ENCODE measurements around the gene POU6F2. TPM values are rescaled to one million over a fixed set of nuclear protein-coding genes. Genes with fewer than 3 reads are reported as not detected.

POU6F2 gene
- total and polyA plus RNA-seq, 5 donors from 2014 or later = not detected

GRCh38 chr7:39332142-39332541 lies 354.4 kb downstream of the POU6F2 start:
- Mint-ChIP-seq H3K27ac (no peak overlapping the region), H3K4me3 (no peak overlapping the region)

DNA sequence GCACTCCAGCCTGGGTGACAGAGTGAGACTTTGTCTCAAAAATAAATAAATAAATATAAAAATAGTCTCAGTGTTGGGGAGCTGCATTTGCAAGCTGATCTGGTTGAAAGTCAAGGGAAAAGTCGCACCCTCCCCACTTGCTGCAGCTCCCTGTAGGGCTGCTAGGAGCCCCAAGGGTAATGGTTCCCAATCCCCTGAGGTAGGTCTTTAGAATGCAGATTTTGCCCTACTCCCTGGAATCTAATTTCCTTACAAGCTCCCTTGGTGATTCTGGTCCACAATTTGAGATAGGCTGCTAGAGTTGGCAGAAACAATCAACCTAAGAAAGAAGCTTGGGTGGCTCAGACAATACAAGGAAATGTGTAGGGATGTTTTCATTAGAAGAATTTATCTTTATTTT lies 356.0 kb downstream of the POU6F2 start:
- H3K27ac ChIP-seq (ENCODE audit: insufficient read depth, low read length, poor library complexity, severe bottlenecking) = no peak overlapping the region
- H3K9me3 Mint-ChIP-seq = peaks cover 0 to 5% (median 0%) of the 10 kb centered on the region in 7 donors
- no peaks in the 10 kb centered on the region for H3K4me1 Mint-ChIP-seq
- no peaks in the 10 kb centered on the region for H3K27me3 ChIP-seq (ENCODE audit: control insufficient read depth, insufficient read depth, low read length)
- no peak overlapping the region for H3K4me3 ChIP-seq (ENCODE audit: low read depth, low read length)
- no peak overlapping the region for H3K27ac Mint-ChIP-seq
- H3K36me3 ChIP-seq (ENCODE audit: control insufficient read depth, insufficient read depth, low read length) = no peaks in the 10 kb centered on the region
- no peaks in the 10 kb centered on the region for H3K27me3 Mint-ChIP-seq
- H3K9me3 ChIP-seq (ENCODE audit: control insufficient read depth in 2 of 2, low read length in 2 of 2) = no peaks in the 10 kb centered on the region
- H3K4me3 Mint-ChIP-seq = no peak overlapping the region
- DNase-seq (no peak), ATAC-seq (ENCODE audit: low read depth in 2 of 2) (no peak)
- H3K4me1 ChIP-seq (ENCODE audit: control insufficient read depth, insufficient read depth, low read length, poor library complexity, severe bottlenecking) = no peaks in the 10 kb centered on the region
- H3K36me3 Mint-ChIP-seq = no peaks in the 10 kb centered on the region

More at GRCh38 chr7:39332142-39332541, 354.4 kb downstream of the POU6F2 start:
- Mint-ChIP-seq H3K27me3 (no peaks in the 10 kb centered on the region), H3K4me1 (no peaks in the 10 kb centered on the region), H3K36me3 (no peaks in the 10 kb centered on the region), H3K9me3 (peaks cover 0 to 5% (median 0%) of the 10 kb centered on the region in 7 donors)
- Histone ChIP-seq H3K36me3 (ENCODE audit: control insufficient read depth, insufficient read depth, low read length) (no peaks in the 10 kb centered on the region), H3K4me3 (ENCODE audit: low read depth, low read length) (no peak overlapping the region), H3K27ac (ENCODE audit: insufficient read depth, low read length, poor library complexity, severe bottlenecking) (no peak overlapping the region), H3K27me3 (ENCODE audit: control insufficient read depth, insufficient read depth, low read length) (no peaks in the 10 kb centered on the region), H3K9me3 (ENCODE audit: control insufficient read depth in 2 of 2, low read length in 2 of 2) (no peaks in the 10 kb centered on the region), H3K4me1 (ENCODE audit: control insufficient read depth, insufficient read depth, low read length, poor library complexity, severe bottlenecking) (no peaks in the 10 kb centered on the region)
- ATAC-seq (ENCODE audit: low read depth in 2 of 2) (no peak), DNase-seq (no peak)

GRCh38 chr7:39336442-39336841 lies 358.7 kb downstream of the POU6F2 start:
- Mint-ChIP-seq H3K27me3 (no peaks in the 10 kb centered on the region), H3K27ac (no peak overlapping the region), H3K36me3 (no peaks in the 10 kb centered on the region), H3K9me3 (peaks cover 0 to 5% (median 1%) of the 10 kb centered on the region in 7 donors), H3K4me3 (no peak overlapping the region), H3K4me1 (no peaks in the 10 kb centered on the region)
- Histone ChIP-seq H3K9me3 (ENCODE audit: control insufficient read depth in 2 of 2, low read length in 2 of 2) (no peaks in the 10 kb centered on the region), H3K4me3 (ENCODE audit: low read depth, low read length) (no peak overlapping the region), H3K27ac (ENCODE audit: insufficient read depth, low read length, poor library complexity, severe bottlenecking) (no peak overlapping the region), H3K27me3 (ENCODE audit: control insufficient read depth, insufficient read depth, low read length) (no peaks in the 10 kb centered on the region), H3K4me1 (ENCODE audit: control insufficient read depth, insufficient read depth, low read length, poor library complexity, severe bottlenecking) (no peaks in the 10 kb centered on the region), H3K36me3 (ENCODE audit: control insufficient read depth, insufficient read depth, low read length) (no peaks in the 10 kb centered on the region)
- no peak for ATAC-seq (ENCODE audit: low read depth in 2 of 2)
- no peak for DNase-seq

DNA sequence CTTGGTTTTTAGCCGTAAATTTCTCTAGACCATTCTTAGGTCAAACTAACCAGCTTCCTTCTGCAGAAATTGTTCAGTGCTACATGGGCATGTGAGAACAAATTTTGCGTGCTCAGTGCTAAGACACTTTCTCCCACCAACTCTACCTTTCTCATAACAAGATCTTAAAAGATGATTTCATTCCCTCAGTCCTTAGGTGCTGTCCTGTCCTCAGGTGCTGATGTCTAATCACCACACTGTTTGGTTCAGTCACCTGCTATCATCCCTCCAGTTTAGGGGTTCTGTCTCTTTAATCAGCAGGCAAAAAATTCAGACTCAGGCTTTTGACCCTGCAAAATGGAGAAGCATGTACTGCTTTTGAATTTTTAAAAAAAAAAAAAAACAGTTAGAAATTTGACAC lies 361.0 kb downstream of the POU6F2 start:
- Histone ChIP-seq H3K4me1 (ENCODE audit: control insufficient read depth, insufficient read depth, low read length, poor library complexity, severe bottlenecking) (no peaks in the 10 kb centered on the region), H3K9me3 (ENCODE audit: control insufficient read depth in 2 of 2, low read length in 2 of 2) (no peaks in the 10 kb centered on the region), H3K36me3 (ENCODE audit: control insufficient read depth, insufficient read depth, low read length) (no peaks in the 10 kb centered on the region), H3K27ac (ENCODE audit: insufficient read depth, low read length, poor library complexity, severe bottlenecking) (no peak overlapping the region), H3K4me3 (ENCODE audit: low read depth, low read length) (no peak overlapping the region), H3K27me3 (ENCODE audit: control insufficient read depth, insufficient read depth, low read length) (no peaks in the 10 kb centered on the region)
- no peak overlapping the region for H3K4me3 Mint-ChIP-seq
- no peak overlapping the region for H3K27ac Mint-ChIP-seq
- no peaks in the 10 kb centered on the region for H3K4me1 Mint-ChIP-seq
- DNase-seq (no peak), ATAC-seq (ENCODE audit: low read depth in 2 of 2) (no peak)
- peaks cover 0 to 5% (median 0%) of the 10 kb centered on the region in 7 donors for H3K9me3 Mint-ChIP-seq
- H3K36me3 Mint-ChIP-seq = no peaks in the 10 kb centered on the region
- no peaks in the 10 kb centered on the region for H3K27me3 Mint-ChIP-seq

- ATAC-seq (ENCODE audit: low read depth in 2 of 2) = no peak
- Histone ChIP-seq H3K4me3 (ENCODE audit: low read depth, low read length) (no peak overlapping the region), H3K27ac (ENCODE audit: insufficient read depth, low read length, poor library complexity, severe bottlenecking) (no peak overlapping the region), H3K9me3 (ENCODE audit: control insufficient read depth in 2 of 2, low read length in 2 of 2) (no peaks in the 10 kb centered on the region), H3K27me3 (ENCODE audit: control insufficient read depth, insufficient read depth, low read length) (no peaks in the 10 kb centered on the region), H3K36me3 (ENCODE audit: control insufficient read depth, insufficient read depth, low read length) (no peaks in the 10 kb centered on the region), H3K4me1 (ENCODE audit: control insufficient read depth, insufficient read depth, low read length, poor library complexity, severe bottlenecking) (no peaks in the 10 kb centered on the region)
- H3K4me1 Mint-ChIP-seq = no peaks in the 10 kb centered on the region
- peaks cover 0 to 3% (median 0%) of the 10 kb centered on the region in 7 donors for H3K9me3 Mint-ChIP-seq
- no peaks in the 10 kb centered on the region for H3K36me3 Mint-ChIP-seq
- H3K27ac Mint-ChIP-seq = no peak overlapping the region
- DNase-seq = no peak
- no peaks in the 10 kb centered on the region for H3K27me3 Mint-ChIP-seq
- H3K4me3 Mint-ChIP-seq = no peak overlapping the region
These were observed 361.9 kb downstream of the POU6F2 start for GRCh38 chr7:39339591-39339990.

DNA sequence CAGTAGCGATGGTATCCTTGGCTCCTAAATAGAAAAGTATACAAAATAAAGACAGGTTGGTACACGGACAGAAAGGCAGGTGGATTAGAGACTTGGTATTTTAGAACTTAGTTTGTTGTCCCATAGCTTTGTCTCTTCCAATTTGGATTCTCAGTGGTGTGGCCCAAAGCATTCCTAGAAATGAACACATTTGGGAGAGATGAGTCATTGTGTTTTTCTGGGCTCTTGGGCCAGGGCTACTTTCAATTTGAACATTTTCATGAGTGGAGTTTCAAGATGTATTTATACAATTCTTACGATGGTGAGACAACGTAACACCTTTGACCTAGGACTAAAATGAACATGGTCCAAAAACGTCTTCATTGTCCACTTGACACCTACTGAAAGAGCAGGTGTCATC lies 363.4 kb downstream of the POU6F2 start:
- Mint-ChIP-seq H3K9me3 (peaks cover 0 to 3% (median 0%) of the 10 kb centered on the region in 7 donors), H3K4me3 (no peak overlapping the region), H3K27ac (no peak overlapping the region), H3K36me3 (no peaks in the 10 kb centered on the region), H3K4me1 (no peaks in the 10 kb centered on the region), H3K27me3 (no peaks in the 10 kb centered on the region)
- no peaks in the 10 kb centered on the region for H3K4me1 ChIP-seq (ENCODE audit: control insufficient read depth, insufficient read depth, low read length, poor library complexity, severe bottlenecking)
- ATAC-seq (ENCODE audit: low read depth in 2 of 2) = no peak
- no peaks in the 10 kb centered on the region for H3K27me3 ChIP-seq (ENCODE audit: control insufficient read depth, insufficient read depth, low read length)
- no peak overlapping the region for H3K4me3 ChIP-seq (ENCODE audit: low read depth, low read length)
- no peaks in the 10 kb centered on the region for H3K36me3 ChIP-seq (ENCODE audit: control insufficient read depth, insufficient read depth, low read length)
- no peaks in the 10 kb centered on the region for H3K9me3 ChIP-seq (ENCODE audit: control insufficient read depth in 2 of 2, low read length in 2 of 2)
- DNase-seq = no peak
- no peak overlapping the region for H3K27ac ChIP-seq (ENCODE audit: insufficient read depth, low read length, poor library complexity, severe bottlenecking)

- no peaks in the 10 kb centered on the region for H3K27me3 Mint-ChIP-seq
- ATAC-seq (ENCODE audit: low read depth in 2 of 2) = no peak
- no peaks in the 10 kb centered on the region for H3K27me3 ChIP-seq (ENCODE audit: control insufficient read depth, insufficient read depth, low read length)
These were observed 365.1 kb downstream of the POU6F2 start for GRCh38 chr7:39342763-39343162.

DNA sequence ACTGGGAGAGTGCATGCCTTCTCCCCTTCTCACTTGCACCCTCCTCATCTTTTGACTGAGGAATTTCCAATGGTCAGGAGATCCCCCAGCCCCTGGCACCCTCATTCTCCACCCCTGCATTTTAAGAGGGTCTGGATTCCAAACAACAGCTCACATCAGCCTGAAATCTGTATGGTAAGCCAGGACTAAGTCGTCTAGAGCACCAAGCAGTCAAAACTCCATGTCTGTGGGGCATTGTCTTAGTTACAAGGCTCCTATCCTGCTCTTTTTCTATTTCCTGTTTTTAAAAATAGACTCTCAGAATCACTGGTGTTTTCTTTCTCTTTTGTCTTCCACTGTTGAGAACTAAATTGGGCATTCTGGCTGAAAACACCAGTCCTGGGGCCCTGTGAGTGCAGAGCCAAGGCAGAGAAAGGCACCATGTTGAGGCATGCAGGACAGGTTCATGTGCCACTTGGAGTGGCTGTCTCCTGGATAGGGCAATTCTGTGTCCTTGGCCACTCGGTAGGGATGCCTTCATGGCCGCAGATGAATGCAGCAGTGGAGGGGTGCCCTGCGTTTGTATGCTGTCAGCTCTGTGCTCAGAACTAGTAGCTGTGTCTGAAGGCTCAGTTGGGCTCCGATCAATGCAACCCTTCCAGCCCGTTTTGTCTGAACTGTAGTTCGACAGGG lies 371.9 kb downstream of the POU6F2 start:
- peaks cover 0 to 2% (median 0%) of the 10 kb centered on the region in 7 donors for H3K9me3 Mint-ChIP-seq
- no peaks in the 10 kb centered on the region for H3K36me3 ChIP-seq (ENCODE audit: control insufficient read depth, insufficient read depth, low read length)
- H3K27me3 ChIP-seq (ENCODE audit: control insufficient read depth, insufficient read depth, low read length) = no peaks in the 10 kb centered on the region
- H3K4me1 Mint-ChIP-seq = no peaks in the 10 kb centered on the region
- no peak overlapping the region for H3K4me3 Mint-ChIP-seq
- no peaks in the 10 kb centered on the region for H3K36me3 Mint-ChIP-seq
- ATAC-seq (ENCODE audit: low read depth in 2 of 2) (no peak), DNase-seq (no peak)
- no peaks in the 10 kb centered on the region for H3K9me3 ChIP-seq (ENCODE audit: control insufficient read depth in 2 of 2, low read length in 2 of 2)
- H3K4me3 ChIP-seq (ENCODE audit: low read depth, low read length) = no peak overlapping the region
- H3K4me1 ChIP-seq (ENCODE audit: control insufficient read depth, insufficient read depth, low read length, poor library complexity, severe bottlenecking) = no peaks in the 10 kb centered on the region
- no peak overlapping the region for H3K27ac ChIP-seq (ENCODE audit: insufficient read depth, low read length, poor library complexity, severe bottlenecking)
- H3K27ac Mint-ChIP-seq = no peak overlapping the region
- H3K27me3 Mint-ChIP-seq = peaks cover 7% of the 10 kb centered on the region

More at GRCh38 chr7:39342763-39343162, 365.1 kb downstream of the POU6F2 start:
- no peak overlapping the region for H3K4me3 ChIP-seq (ENCODE audit: low read depth, low read length)
- no peak for DNase-seq
- Mint-ChIP-seq H3K36me3 (no peaks in the 10 kb centered on the region), H3K27ac (no peak overlapping the region), H3K4me1 (no peaks in the 10 kb centered on the region), H3K4me3 (no peak overlapping the region), H3K9me3 (peaks cover 0 to 3% (median 0%) of the 10 kb centered on the region in 7 donors)
- H3K36me3 ChIP-seq (ENCODE audit: control insufficient read depth, insufficient read depth, low read length) = no peaks in the 10 kb centered on the region
- H3K27ac ChIP-seq (ENCODE audit: insufficient read depth, low read length, poor library complexity, severe bottlenecking) = no peak overlapping the region
- no peaks in the 10 kb centered on the region for H3K4me1 ChIP-seq (ENCODE audit: control insufficient read depth, insufficient read depth, low read length, poor library complexity, severe bottlenecking)
- no peaks in the 10 kb centered on the region for H3K9me3 ChIP-seq (ENCODE audit: control insufficient read depth in 2 of 2, low read length in 2 of 2)

Data from CD4-positive, CD25-positive, alpha-beta regulatory T cell (primary cell).